ENCODE results near the gene MFSD6.
"Not testable (repeated sequence)": the region's sequence is repeated elsewhere in the genome, so short reads cannot be mapped to it uniquely, and the experiment has no call there.

The MFSD6 gene

GRCh38 chr2:190468814-190469569 lies 60.8 kb downstream of the MFSD6 start:
- Mint-ChIP-seq H3K27me3 (ENCODE audit: low read depth) (no peaks in the 10 kb centered on the region), H3K4me1 (ENCODE audit: low read depth) (peaks cover 39% of the 10 kb centered on the region), H3K36me3 (ENCODE audit: low read depth) (peaks cover 66% of the 10 kb centered on the region), H3K4me3 (no peak overlapping the region), H3K27ac (no peak overlapping the region), H3K9me3 (peaks cover 21% of the 10 kb centered on the region)
- DNase-seq (ENCODE audit: low spot score): no peak

DNA sequence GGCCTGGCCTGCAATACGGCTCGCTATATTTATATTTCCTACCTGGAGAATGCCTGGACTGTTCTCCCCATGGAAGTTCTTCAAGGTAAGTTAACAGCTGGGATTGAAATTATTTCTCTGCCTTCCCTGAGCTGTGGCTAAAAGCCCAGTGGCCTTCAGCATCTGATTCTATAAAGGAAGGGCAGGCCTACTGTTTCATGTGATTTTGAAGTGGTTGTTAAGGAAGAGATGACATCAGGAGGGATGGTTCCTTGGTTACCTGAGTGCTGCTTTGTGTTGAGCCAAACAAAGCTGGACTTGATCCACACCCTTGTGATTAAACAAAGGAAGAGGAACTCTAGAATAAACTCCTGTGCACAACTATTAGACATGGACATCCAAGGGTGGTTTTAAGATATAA lies 61.6 kb downstream of the MFSD6 start:
- peaks cover 32% of the 10 kb centered on the region for H3K4me1 Mint-ChIP-seq (ENCODE audit: low read depth)
- H3K36me3 Mint-ChIP-seq (ENCODE audit: low read depth): peaks cover 61% of the 10 kb centered on the region
- no peak for DNase-seq (ENCODE audit: low spot score)
- H3K9me3 Mint-ChIP-seq: peaks cover 21% of the 10 kb centered on the region
- H3K27me3 Mint-ChIP-seq (ENCODE audit: low read depth): no peaks in the 10 kb centered on the region
- no peak overlapping the region for H3K27ac Mint-ChIP-seq
- no peak overlapping the region for H3K4me3 Mint-ChIP-seq

GRCh38 chr2:190470256-190470826 lies 62.2 kb downstream of the MFSD6 start:
- Mint-ChIP-seq H3K27ac (no peak overlapping the region), H3K9me3 (peaks cover 21% of the 10 kb centered on the region), H3K4me1 (ENCODE audit: low read depth) (peaks cover 27% of the 10 kb centered on the region), H3K27me3 (ENCODE audit: low read depth) (no peaks in the 10 kb centered on the region), H3K36me3 (ENCODE audit: low read depth) (peaks cover 61% of the 10 kb centered on the region), H3K4me3 (no peak overlapping the region)
- no peak for DNase-seq (ENCODE audit: low spot score)

DNA sequence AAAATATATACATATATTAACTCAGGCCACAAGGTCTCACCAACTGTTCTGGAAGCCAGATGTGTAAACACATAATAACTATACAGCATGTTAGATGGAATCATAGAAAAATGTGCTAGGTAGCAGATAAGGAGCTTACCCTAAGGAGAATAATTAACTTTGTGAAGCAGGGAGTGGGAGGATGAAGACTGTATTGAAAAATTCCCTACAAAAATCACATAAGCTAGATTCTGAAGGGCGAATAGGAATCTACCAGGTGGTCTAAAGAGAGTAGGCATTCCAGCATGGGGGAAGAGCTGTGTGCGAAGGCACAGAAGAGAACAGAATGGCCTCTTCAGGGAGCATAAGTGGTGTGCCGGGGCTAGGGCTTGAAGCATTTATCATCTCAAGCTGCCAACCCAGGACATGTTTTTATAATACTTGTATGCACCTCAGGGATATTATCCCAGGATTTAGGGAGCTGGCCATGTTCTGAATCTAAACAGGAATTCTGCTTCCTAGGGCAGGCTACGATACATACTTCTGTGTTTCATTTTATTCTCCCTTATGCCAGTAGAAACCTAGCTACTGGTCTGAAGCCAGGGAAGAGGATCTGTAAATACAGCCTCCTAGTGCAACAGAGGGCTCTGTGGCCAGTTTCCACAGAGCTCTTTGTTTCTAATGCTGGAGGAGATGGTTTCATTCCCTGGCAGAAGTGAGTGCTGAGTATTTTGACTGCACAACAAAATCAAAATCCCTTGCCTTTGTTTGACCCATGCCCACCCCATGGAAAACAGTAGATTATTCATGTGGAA lies 69.7 kb downstream of the MFSD6 start:
- DNase-seq (ENCODE audit: low spot score): no peak
- Mint-ChIP-seq H3K4me1 (ENCODE audit: low read depth) (peaks cover 3% of the 10 kb centered on the region), H3K4me3 (no peak overlapping the region), H3K27me3 (ENCODE audit: low read depth) (no peaks in the 10 kb centered on the region), H3K36me3 (ENCODE audit: low read depth) (peaks cover 17% of the 10 kb centered on the region), H3K9me3 (peaks cover 11% of the 10 kb centered on the region), H3K27ac (no peak overlapping the region)

GRCh38 chr2:190478572-190479195 lies 70.5 kb downstream of the MFSD6 start:
- no peak overlapping the region for H3K27ac Mint-ChIP-seq
- H3K9me3 Mint-ChIP-seq: peaks cover 3% of the 10 kb centered on the region
- no peak overlapping the region for H3K4me3 Mint-ChIP-seq
- no peak for DNase-seq (ENCODE audit: low spot score)
- H3K27me3 Mint-ChIP-seq (ENCODE audit: low read depth): no peaks in the 10 kb centered on the region
- H3K4me1 Mint-ChIP-seq (ENCODE audit: low read depth): peaks cover 3% of the 10 kb centered on the region
- H3K36me3 Mint-ChIP-seq (ENCODE audit: low read depth): peaks cover 10% of the 10 kb centered on the region

DNA sequence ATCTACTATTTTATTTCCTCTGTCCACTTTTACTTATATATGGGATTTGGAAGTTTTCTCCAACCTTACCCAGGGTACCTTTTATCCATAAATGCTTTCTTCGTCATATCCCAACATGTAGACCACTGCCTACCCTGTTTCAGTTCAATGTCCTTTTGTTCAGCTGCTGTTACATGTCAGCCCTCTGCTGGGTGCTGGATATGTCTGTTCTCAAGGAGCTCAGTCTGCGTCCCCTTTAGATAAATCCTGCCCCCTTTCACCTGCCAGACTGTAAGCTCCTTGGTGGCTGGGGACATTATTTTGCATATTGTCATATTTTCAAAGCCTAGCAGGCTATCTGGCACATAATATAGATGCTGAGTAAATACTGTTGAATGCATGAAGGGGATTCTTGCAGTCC lies 73.2 kb downstream of the MFSD6 start:
- DNase-seq (ENCODE audit: low spot score): no peak
- Mint-ChIP-seq H3K4me1 (ENCODE audit: low read depth) (peaks cover 3% of the 10 kb centered on the region), H3K36me3 (ENCODE audit: low read depth) (peaks cover 8% of the 10 kb centered on the region), H3K4me3 (no peak overlapping the region), H3K27ac (no peak overlapping the region), H3K27me3 (ENCODE audit: low read depth) (no peaks in the 10 kb centered on the region), H3K9me3 (no peaks in the 10 kb centered on the region)

DNA sequence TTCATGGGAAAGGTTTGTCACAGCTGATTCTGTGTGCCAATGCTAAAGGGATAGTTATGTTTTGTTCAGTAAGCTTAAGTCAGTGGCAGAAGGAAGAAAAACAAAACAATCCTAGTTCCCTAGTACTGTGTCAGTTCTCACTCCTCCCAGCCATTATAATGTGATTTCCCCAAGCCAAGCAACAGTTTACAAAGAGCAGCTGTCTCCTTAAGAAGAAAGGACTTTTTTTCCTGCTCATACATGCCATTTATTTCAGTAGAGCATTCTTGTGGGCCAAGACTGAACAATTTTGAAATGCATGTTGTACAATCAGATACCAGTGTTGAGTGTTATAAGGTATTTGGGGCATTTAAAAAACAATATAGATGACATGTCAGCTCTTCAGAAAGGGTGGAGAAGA lies 74.3 kb downstream of the MFSD6 start:
- no peak overlapping the region for H3K4me3 Mint-ChIP-seq
- H3K9me3 Mint-ChIP-seq: no peaks in the 10 kb centered on the region
- peaks cover 3% of the 10 kb centered on the region for H3K4me1 Mint-ChIP-seq (ENCODE audit: low read depth)
- no peaks in the 10 kb centered on the region for H3K27me3 Mint-ChIP-seq (ENCODE audit: low read depth)
- H3K27ac Mint-ChIP-seq: no peak overlapping the region
- H3K36me3 Mint-ChIP-seq (ENCODE audit: low read depth): peaks cover 15% of the 10 kb centered on the region
- DNase-seq (ENCODE audit: low spot score): no peak

- H3K27ac Mint-ChIP-seq: no peak overlapping the region
- H3K36me3 Mint-ChIP-seq (ENCODE audit: low read depth): peaks cover 46% of the 10 kb centered on the region
- H3K4me3 Mint-ChIP-seq: no peak overlapping the region
- H3K9me3 Mint-ChIP-seq: no peaks in the 10 kb centered on the region
- no peaks in the 10 kb centered on the region for H3K27me3 Mint-ChIP-seq (ENCODE audit: low read depth)
- DNase-seq (ENCODE audit: low spot score): no peak
- H3K4me1 Mint-ChIP-seq (ENCODE audit: low read depth): peaks cover 17% of the 10 kb centered on the region
These were observed 78.0 kb downstream of the MFSD6 start for GRCh38 chr2:190486037-190486623.

DNA sequence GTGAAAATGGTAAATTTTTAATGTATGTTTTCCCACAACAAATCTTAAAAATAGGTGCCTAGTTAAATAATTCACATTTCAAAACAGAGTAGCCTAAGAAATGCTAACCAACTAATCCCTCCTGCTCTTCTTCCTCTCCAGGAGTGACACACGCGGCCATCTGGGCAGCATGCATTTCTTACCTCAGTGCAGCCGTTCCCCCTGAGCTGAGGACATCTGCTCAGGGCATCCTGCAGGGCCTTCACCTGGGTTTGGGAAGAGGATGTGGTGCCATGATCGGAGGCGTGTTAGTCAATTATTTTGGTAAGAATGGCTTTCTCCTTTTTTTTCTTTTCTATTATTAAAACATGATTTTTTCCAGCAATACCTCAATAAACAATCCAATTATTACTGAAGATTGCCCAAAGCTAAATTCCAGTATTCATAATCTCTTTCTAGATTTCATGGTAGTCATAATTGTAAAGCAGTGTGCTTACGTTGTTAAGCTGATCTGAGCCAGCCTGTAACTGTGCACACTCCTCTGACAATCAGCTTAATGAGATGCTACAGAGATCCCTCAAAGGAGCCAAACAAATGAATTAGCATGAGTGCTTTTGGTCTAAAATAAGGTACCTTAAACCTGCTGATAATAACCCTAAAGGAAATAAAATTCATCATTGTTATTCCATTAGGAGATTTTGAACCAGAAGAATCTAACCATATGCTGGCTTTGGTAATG lies 80.5 kb downstream of the MFSD6 start:
- Mint-ChIP-seq H3K27me3 (ENCODE audit: low read depth) (no peaks in the 10 kb centered on the region), H3K36me3 (ENCODE audit: low read depth) (peaks cover 67% of the 10 kb centered on the region), H3K4me1 (ENCODE audit: low read depth) (peaks cover 23% of the 10 kb centered on the region), H3K27ac (no peak overlapping the region), H3K9me3 (peaks cover 24% of the 10 kb centered on the region), H3K4me3 (no peak overlapping the region)
- DNase-seq (ENCODE audit: low spot score): no peak

- peaks cover 75% of the 10 kb centered on the region for H3K36me3 Mint-ChIP-seq (ENCODE audit: low read depth)
- H3K4me3 Mint-ChIP-seq: peak overlapping the region; percentile 5
- H3K4me1 Mint-ChIP-seq (ENCODE audit: low read depth): peaks cover 31% of the 10 kb centered on the region
- H3K27ac Mint-ChIP-seq: peak overlapping the region; percentile 49
- H3K27me3 Mint-ChIP-seq (ENCODE audit: low read depth): no peaks in the 10 kb centered on the region
- no peak for DNase-seq (ENCODE audit: low spot score)
- peaks cover 28% of the 10 kb centered on the region for H3K9me3 Mint-ChIP-seq
These were observed 81.3 kb downstream of the MFSD6 start for GRCh38 chr2:190489475-190489874.

GRCh38 chr2:190490502-190490901 lies 82.3 kb downstream of the MFSD6 start:
- peaks cover 36% of the 10 kb centered on the region for H3K9me3 Mint-ChIP-seq
- no peak overlapping the region for H3K4me3 Mint-ChIP-seq
- DNase-seq (ENCODE audit: low spot score): no peak
- peaks cover 85% of the 10 kb centered on the region for H3K36me3 Mint-ChIP-seq (ENCODE audit: low read depth)
- H3K27ac Mint-ChIP-seq: no peak overlapping the region
- H3K27me3 Mint-ChIP-seq (ENCODE audit: low read depth): no peaks in the 10 kb centered on the region
- peaks cover 41% of the 10 kb centered on the region for H3K4me1 Mint-ChIP-seq (ENCODE audit: low read depth)

DNA sequence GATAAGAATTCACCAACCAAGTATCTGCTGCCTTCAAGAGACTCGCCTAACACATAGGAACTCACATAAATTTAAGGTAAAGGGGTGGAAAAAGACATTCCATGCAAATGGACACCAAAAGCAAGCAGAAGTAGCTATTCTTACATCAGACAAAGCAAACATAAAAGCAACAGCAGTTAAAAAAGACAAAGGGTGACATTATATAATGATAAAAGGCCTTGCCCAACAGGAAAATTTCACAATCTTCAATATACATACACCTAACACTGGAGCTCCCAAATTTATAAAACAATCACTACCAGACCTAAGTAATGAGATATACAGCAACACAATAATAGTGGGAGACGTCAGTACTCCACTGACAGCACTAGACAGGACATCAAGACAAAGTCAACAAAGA lies 84.9 kb downstream of the MFSD6 start:
- H3K9me3 Mint-ChIP-seq: peaks cover 42% of the 10 kb centered on the region
- no peak overlapping the region for H3K27ac Mint-ChIP-seq
- H3K4me1 Mint-ChIP-seq (ENCODE audit: low read depth): peaks cover 45% of the 10 kb centered on the region
- no peak overlapping the region for H3K4me3 Mint-ChIP-seq
- H3K27me3 Mint-ChIP-seq (ENCODE audit: low read depth): no peaks in the 10 kb centered on the region
- DNase-seq (ENCODE audit: low spot score): no peak
- peaks cover 89% of the 10 kb centered on the region for H3K36me3 Mint-ChIP-seq (ENCODE audit: low read depth)

DNA sequence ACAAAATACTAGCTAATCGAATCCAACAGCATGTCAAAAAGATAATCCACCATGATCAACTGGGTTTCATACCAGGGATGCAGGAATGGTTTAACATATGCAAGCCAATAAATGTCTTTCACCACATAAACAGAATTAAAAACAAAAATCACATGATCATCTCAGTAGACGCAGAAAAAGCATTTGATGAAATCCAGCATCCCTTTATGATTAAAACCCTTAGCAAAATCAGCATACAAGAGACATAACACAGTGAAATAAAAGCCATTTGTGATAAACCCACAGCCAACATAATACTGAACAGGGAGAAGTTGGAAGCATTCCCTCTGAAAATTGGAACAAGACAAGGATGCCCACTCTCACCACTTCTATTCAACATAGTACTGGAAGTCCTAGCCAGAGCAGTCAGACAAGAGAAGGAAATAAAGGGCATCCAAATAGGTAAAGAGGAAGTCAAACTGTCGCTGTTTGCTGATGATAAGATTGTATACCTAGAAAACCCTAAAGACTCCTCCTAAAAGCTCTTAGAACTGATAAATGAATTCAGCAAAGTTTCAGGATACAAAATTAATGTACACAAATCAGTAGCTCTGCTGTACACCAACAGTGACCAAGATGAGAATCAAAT lies 86.6 kb downstream of the MFSD6 start:
- peaks cover 36% of the 10 kb centered on the region for H3K4me1 Mint-ChIP-seq (ENCODE audit: low read depth)
- not testable (repeated sequence) for H3K27me3 Mint-ChIP-seq (ENCODE audit: low read depth); DNase-seq (ENCODE audit: low spot score)
- peak overlapping the region; percentile 39 for H3K4me3 Mint-ChIP-seq
- peaks cover 42% of the 10 kb centered on the region for H3K9me3 Mint-ChIP-seq
- H3K36me3 Mint-ChIP-seq (ENCODE audit: low read depth): peaks cover 81% of the 10 kb centered on the region
- H3K27ac Mint-ChIP-seq: peak overlapping the region; percentile 47

Data from T-helper 2 cell treated with Interferon-gamma antibody and Interleukin-4, amounts not matched to agents 5 μg/mL and 100 μg/mL, for 36 hours (primary cell).